HG03460 (cell line): ENCODE results near the gene AKT1.

Source experiments
- ATAC-seq: cut with Tn5 transposase; IDR thresholded peaks from one replicate; pipeline ENCODE4 v1.9.1; 2021; ENCODE audit not compliant: unreplicated experiment

The AKT1 gene

GRCh38 chr14:104800015-104800770 lies 4.6 kb upstream of the AKT1 start:
- ATAC-seq, result peak; percentile 47

- ATAC-seq, result no peak
Observed at GRCh38 chr14:104799244-104800014, 3.9 kb upstream of the AKT1 start.

- no peak for ATAC-seq
Observed at GRCh38 chr14:104798300-104799243, 3.0 kb upstream of the AKT1 start.

GRCh38 chr14:104797115-104798044 lies 1.8 kb upstream of the AKT1 start:
- no peak for ATAC-seq

GRCh38 chr14:104796687-104797081 lies 1.1 kb upstream of the AKT1 start:
- no peak for ATAC-seq

- ATAC-seq, result no peak
Observed at GRCh38 chr14:104795781-104796686, 486 bp upstream of the AKT1 start.

- ATAC-seq, result no peak
Observed at GRCh38 chr14:104794631-104794992, 936 bp downstream of the AKT1 start.

GRCh38 chr14:104794099-104794498 lies 1.4 kb downstream of the AKT1 start:
- ATAC-seq, result no peak

GRCh38 chr14:104793703-104793959 lies 1.9 kb downstream of the AKT1 start:
- ATAC-seq, result no peak

- ATAC-seq, result no peak
Observed at GRCh38 chr14:104792945-104793702, 2.4 kb downstream of the AKT1 start.

GRCh38 chr14:104792101-104792884 lies 3.3 kb downstream of the AKT1 start:
- ATAC-seq, result no peak

- no peak for ATAC-seq
Observed at GRCh38 chr14:104791425-104791824, 4.1 kb downstream of the AKT1 start.

GRCh38 chr14:104789752-104790743 lies 5.5 kb downstream of the AKT1 start:
- no peak for ATAC-seq

- ATAC-seq, result no peak
Observed at GRCh38 chr14:104788873-104789663, 6.5 kb downstream of the AKT1 start.

- ATAC-seq, result no peak
Observed at GRCh38 chr14:104788161-104788818, 7.3 kb downstream of the AKT1 start.

- no peak for ATAC-seq
Observed at GRCh38 chr14:104787736-104788135, 7.8 kb downstream of the AKT1 start.
